SW 1271 (cell line): ENCODE data around the gene P4HA1.
A peak's percentile ranks its signal among the peaks of the same experiment; 100 is the strongest.
"Not testable (repeated sequence)": the region's sequence is repeated elsewhere in the genome, so short reads cannot be mapped to it uniquely, and the experiment has no call there.

Experiments used
- DNase-seq, 2 experiments: peaks; one replicate each; lab custom pipeline; 2025; lab: John Stamatoyannopoulos, UW

Gene P4HA1

GRCh38 chr10:73096449-73097304 is at the start of gene P4HA1:
Gene P4HA1 (minus strand): TSS chr10:73096866. CDS start chr10:73074883, 21,983 bp downstream.
- peak; percentile 86 to 94 for DNase-seq

GRCh38 chr10:73141603-73142002 is 44.9 kb upstream of the P4HA1 start:
- DNase-seq: no peak

GRCh38 chr10:73139251-73139650 is 42.6 kb upstream of the P4HA1 start:
- DNase-seq: no peak

- DNase-seq: no peak
Observed at GRCh38 chr10:73136627-73137026, 40.0 kb upstream of the P4HA1 start.

GRCh38 chr10:73134727-73135126 is 38.1 kb upstream of the P4HA1 start:
- DNase-seq: no peak

GRCh38 chr10:73131913-73132686 is 35.4 kb upstream of the P4HA1 start:
- no peak for DNase-seq

- DNase-seq: no peak
Observed at GRCh38 chr10:73131301-73131700, 34.6 kb upstream of the P4HA1 start.

GRCh38 chr10:73126343-73126742 is 29.7 kb upstream of the P4HA1 start:
- DNase-seq: no peak

GRCh38 chr10:73119952-73120351 is 23.3 kb upstream of the P4HA1 start:
- DNase-seq: no peak

- DNase-seq: no peak
Observed at GRCh38 chr10:73119457-73119856, 22.8 kb upstream of the P4HA1 start.

GRCh38 chr10:73117976-73118743 is 21.5 kb upstream of the P4HA1 start:
- peak in 1 of 2 experiments; percentile 57 for DNase-seq

- no peak for DNase-seq
Observed at GRCh38 chr10:73116017-73116416, 19.4 kb upstream of the P4HA1 start.

- DNase-seq: no peak
Observed at GRCh38 chr10:73113551-73113950, 16.9 kb upstream of the P4HA1 start.

- DNase-seq: not testable (repeated sequence)
Observed at GRCh38 chr10:73112032-73112431, 15.4 kb upstream of the P4HA1 start.

- DNase-seq: peak; percentile 61 to 79
Observed at GRCh38 chr10:73110345-73110849, 13.7 kb upstream of the P4HA1 start, which contains the start of gene NUDT13. Gene NUDT13 (plus strand): TSS chr10:73110455. CDS start chr10:73114366, 3,911 bp downstream.

- DNase-seq: not testable (repeated sequence)
Observed at GRCh38 chr10:73109248-73109652, 12.6 kb upstream of the P4HA1 start.

GRCh38 chr10:73106301-73106700 is 9.6 kb upstream of the P4HA1 start:
- DNase-seq: no peak

- DNase-seq: no peak
Observed at GRCh38 chr10:73099141-73099540, 2.5 kb upstream of the P4HA1 start.

- DNase-seq: no peak
Observed at GRCh38 chr10:73097305-73097670, 622 bp upstream of the P4HA1 start.

GRCh38 chr10:73096041-73096448 is 621 bp downstream of the P4HA1 start:
- peak; percentile 17 to 58 for DNase-seq

- peak; percentile 4 to 59 for DNase-seq
Observed at GRCh38 chr10:73095481-73096021, 1.1 kb downstream of the P4HA1 start.
